Activated CD4-positive, alpha-beta T cell treated with anti-CD3 and anti-CD28 coated beads, Interleukin-2, amount 50 U/mL, for 1 hour (primary cell): ENCODE measurements around the gene CDC42SE2.

Experiments
- DNase-seq: peaks from one replicate; pipeline ENCODE4 v3.0.0-alpha.2; 2020

The CDC42SE2 gene

GRCh38 chr5:131279204-131279603 lies 15.4 kb downstream of the CDC42SE2 start:
- no peak for DNase-seq

- no peak for DNase-seq
Observed at GRCh38 chr5:131280417-131280816, 16.6 kb downstream of the CDC42SE2 start.

GRCh38 chr5:131281133-131281867 lies 17.4 kb downstream of the CDC42SE2 start:
- DNase-seq = no peak

GRCh38 chr5:131281868-131282234 lies 18.0 kb downstream of the CDC42SE2 start:
- no peak for DNase-seq

GRCh38 chr5:131282235-131282634 lies 18.4 kb downstream of the CDC42SE2 start:
- DNase-seq = no peak

GRCh38 chr5:131285703-131286399 lies 22.0 kb downstream of the CDC42SE2 start:
- DNase-seq = no peak

GRCh38 chr5:131286400-131286715 lies 22.5 kb downstream of the CDC42SE2 start:
- DNase-seq = no peak

- DNase-seq = no peak
Observed at GRCh38 chr5:131288328-131288727, 24.5 kb downstream of the CDC42SE2 start.

- no peak for DNase-seq
Observed at GRCh38 chr5:131289738-131290137, 25.9 kb downstream of the CDC42SE2 start.

GRCh38 chr5:131296213-131296672 lies 32.4 kb downstream of the CDC42SE2 start:
- DNase-seq = no peak

GRCh38 chr5:131297886-131298285 lies 34.0 kb downstream of the CDC42SE2 start:
- DNase-seq = no peak

GRCh38 chr5:131299465-131299864 lies 35.6 kb downstream of the CDC42SE2 start:
- DNase-seq = no peak

- no peak for DNase-seq
Observed at GRCh38 chr5:131302506-131302905, 38.7 kb downstream of the CDC42SE2 start.

- DNase-seq = no peak
Observed at GRCh38 chr5:131303537-131303936, 39.7 kb downstream of the CDC42SE2 start.

GRCh38 chr5:131304414-131304813 lies 40.6 kb downstream of the CDC42SE2 start:
- DNase-seq = no peak

- no peak for DNase-seq
Observed at GRCh38 chr5:131305138-131305689, 41.4 kb downstream of the CDC42SE2 start.

- no peak for DNase-seq
Observed at GRCh38 chr5:131305906-131306305, 42.1 kb downstream of the CDC42SE2 start.

GRCh38 chr5:131312235-131312772 lies 48.5 kb downstream of the CDC42SE2 start:
- DNase-seq = peak; percentile 54

GRCh38 chr5:131316026-131316425 lies 52.2 kb downstream of the CDC42SE2 start:
- no peak for DNase-seq

- no peak for DNase-seq
Observed at GRCh38 chr5:131316822-131317221, 53.0 kb downstream of the CDC42SE2 start.

GRCh38 chr5:131318455-131318854 lies 54.6 kb downstream of the CDC42SE2 start:
- no peak for DNase-seq

- DNase-seq = no peak
Observed at GRCh38 chr5:131321066-131321465, 57.2 kb downstream of the CDC42SE2 start.

- DNase-seq = no peak
Observed at GRCh38 chr5:131322926-131323325, 59.1 kb downstream of the CDC42SE2 start.

- no peak for DNase-seq
Observed at GRCh38 chr5:131323378-131323777, 59.5 kb downstream of the CDC42SE2 start.
